HG02970 (cell line): ENCODE results near the gene KCNQ5.

Experiments
- ATAC-seq: cut with Tn5 transposase; IDR thresholded peaks from one replicate; pipeline ENCODE4 v1.9.1; 2021; ENCODE audit warnings: mild to moderate bottlenecking, moderate library complexity, moderate number of reproducible peaks; ENCODE audit not compliant: unreplicated experiment, low FRiP score

KCNQ5 gene

DNA sequence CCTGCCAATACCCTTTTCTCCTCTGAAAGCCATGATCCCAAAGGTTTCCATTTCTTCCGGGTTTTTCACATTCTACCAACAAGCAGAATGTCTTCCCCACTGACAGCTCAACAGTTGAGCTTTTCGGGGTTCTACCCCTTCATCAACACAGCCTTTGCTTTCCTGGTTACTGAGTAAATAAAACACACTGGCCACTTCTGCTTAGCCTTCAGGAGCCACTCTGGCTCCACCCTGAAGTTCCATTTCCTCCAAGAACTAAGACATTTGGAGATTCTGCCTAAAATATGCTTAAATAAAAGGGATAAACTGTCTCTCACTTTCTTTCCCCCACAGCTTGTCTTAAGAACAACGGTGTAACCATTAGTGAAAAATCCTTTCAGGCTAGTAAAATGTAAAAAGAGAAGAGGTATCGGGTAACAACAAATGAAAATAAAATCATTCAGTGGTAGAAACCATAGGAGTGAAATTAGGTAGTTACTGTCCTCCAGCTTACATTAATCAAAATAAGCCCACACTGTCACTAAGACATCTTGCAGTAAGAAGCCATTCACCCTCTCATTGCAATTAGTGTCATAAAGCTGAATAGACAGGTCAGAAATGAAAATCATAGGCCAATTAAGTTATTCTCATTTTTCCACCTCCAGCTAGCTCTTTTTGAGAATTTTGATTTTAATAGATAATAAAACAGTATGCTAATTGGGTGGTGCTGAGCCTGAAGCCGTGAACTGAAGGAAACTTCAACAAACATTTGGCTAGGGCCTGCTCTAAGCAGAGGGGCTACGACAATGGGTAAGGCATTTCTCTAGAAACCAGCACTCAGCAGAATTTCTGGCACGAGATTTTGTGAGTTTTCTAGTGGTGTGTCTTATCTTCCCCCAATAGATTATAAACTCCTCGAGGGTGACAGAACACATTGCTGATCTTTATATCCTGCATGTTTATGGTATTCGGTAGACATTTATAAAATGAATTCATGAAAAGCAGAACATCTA, 409.2 kb downstream of the KCNQ5 start:
- ATAC-seq, result no peak

DNA sequence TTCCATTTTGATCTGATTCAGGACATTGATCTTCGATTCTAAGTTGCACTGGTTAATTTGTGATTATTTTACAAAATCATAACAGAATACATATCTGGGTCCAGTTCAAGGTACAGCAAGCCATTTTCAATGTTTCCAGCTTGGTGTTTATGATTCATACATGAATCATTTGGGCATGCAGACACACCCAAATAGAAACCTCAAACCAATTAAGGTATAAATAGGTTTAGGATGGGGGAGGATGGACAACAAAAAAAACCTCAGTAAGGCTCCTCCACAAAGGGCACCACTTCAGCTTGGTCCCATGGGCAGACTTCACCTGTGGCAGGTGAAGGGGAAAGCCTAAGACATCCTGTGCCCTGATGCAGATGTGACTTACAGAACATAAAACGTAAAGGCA, 410.7 kb downstream of the KCNQ5 start:
- ATAC-seq, result no peak

DNA sequence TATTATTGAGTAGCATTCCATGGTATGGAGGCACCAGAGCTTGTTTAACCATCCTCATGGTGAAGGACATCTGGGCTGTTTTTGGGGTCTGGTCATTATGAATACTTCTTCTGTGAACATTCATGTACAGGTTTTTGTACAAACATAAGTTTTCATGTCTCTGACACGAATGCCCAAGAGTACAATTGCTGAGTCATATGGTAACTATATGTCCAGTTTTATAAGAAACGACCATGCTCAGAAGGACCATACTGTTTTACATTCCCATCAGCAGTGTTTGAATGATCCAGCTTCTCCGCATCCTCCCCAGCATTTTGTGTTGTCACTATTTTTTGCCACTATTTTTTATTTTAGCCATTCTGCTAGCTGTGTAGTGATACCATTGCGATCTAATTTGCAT, 414.8 kb downstream of the KCNQ5 start:
- ATAC-seq, result no peak

DNA sequence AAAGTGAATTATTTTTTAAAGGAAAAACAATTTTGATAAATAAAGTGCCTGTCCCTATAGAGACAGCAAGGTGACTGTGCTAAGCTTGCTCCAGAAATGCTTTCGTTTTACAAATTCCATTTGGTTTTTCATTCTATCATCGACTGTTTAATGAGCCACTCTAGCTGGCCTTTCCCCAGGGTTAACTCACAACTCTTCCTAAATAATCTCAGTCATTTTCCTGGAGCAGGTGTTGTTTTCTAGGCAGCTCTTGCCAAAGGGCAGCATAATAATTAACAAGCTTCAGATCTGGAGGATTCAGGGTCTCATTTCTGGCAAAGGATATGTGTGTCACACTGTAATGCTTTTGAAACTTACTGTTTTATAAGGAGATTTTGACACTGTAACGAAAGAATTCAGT, 419.2 kb downstream of the KCNQ5 start:
- ATAC-seq, result no peak

DNA sequence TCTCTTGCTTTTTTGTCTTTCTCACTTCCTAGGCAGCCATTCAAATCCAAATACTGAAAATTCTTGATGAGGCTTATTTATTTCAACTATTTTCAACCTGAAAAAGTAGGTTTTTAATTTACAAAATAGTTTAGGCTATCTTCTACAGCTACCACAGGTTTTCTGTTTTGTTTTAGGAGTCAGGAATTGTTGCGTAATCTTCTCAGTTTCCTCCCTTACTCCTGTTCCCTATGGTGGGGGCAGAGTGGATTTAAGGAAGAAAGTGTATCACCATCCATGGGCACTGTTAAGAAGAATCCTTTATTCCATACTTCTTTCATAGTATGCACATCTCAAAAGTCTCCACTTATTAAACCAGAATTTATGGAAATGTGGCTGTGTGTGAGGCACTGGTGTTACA, 421.0 kb downstream of the KCNQ5 start:
- ATAC-seq, result no peak

DNA sequence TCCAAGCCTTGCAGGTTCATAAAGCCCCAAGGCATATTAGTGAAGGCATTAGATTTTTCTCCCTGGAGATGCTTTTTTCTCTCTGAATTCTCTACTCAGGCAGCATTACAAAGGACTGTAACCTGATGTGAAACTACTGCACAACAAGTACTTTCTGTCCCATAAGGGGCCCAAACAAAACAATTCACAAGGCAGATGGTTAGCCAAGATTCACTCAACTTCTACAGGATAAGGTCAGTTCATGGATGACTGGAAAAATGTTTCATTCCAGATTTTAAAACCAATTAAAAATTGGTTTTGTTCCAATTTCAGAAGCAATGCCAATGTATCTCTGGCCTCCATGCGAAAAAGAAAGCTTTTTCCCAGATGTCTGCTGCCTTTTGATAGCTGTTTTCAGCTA, 421.6 kb downstream of the KCNQ5 start:
- no peak for ATAC-seq

DNA sequence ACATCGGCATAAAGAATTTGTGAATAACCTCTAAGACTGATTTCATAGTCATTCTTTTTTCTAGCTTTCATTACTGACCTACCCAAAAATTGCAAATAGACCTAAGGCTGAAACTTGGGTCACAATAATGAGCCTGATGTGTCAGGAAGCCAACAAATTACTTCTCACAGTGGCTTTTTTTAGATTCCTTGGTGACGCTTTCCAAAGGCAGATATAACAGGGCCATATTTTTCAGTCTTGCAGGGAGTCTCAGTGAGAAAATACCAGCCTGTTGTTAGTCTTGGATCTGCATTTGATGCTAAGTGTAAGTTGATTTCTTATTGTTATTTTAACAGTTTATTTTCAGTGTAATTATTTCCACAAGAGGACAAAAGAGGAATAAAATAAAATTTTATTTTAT, 423.7 kb downstream of the KCNQ5 start:
- no peak for ATAC-seq

DNA sequence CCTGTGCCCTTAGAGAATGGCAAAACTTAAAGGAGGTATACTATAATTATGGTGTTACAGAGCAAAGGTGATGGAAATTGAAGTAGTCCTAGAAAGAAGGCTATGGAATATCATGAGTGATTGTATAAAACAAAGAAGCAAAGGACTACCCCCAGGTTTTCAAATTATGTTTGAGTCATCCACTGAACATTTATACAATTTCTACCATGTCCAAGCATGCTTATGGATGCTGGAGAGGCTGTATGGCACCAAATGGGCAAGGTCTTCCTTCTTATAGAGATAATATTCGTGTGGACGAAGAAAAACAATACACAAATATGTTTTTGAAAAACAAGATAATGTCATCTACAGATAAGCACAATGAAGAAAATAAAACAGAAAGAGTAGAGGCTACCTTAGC, 425.9 kb downstream of the KCNQ5 start:
- no peak for ATAC-seq

DNA sequence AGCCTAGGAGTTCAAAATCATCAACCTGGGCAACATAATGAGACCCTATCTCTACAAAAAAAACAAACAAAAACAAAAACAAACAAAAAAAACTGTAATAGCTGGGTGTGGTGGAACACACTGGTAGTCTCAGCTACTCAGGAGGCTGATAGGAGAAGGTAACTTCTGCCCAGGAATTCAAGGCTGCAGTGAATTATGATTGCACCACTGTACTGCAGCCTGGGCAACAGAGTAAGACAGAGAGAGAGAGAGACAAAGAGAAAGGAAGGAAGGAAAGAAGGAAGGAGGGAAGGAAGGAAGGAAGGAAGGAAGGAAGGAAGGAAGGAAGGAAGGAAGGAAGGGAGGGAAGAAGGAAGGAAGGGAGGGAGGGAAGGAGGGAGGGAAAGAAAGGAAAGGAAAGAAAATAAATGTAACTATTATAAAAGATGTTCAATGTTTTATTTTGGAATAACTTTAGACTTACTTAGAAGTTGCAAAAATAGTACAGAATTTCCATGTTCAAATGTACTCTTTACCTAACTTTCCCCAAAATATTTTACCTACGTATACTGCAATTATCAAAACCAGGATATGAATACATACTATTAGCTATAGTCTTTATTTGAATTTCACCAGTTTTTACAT, 428.2 kb downstream of the KCNQ5 start:
- ATAC-seq, result no peak

DNA sequence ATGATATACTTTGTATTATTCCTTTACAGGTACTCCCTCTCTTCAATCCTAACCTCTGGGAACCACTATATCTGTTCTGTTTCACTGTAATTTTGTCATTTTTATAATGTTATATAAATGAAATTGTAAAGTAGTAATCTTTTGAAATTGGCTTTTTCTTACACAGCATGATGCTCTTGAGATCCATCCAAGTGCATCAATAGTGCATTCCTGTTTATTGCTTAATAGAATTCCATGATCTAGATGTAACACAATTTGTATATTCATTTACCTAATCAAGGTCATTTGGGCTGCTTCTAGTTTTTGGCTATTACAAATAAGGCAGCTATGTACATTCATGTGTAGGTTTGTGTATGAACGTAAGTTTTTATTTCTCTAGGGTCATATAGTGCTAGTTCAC, 428.8 kb downstream of the KCNQ5 start:
- ATAC-seq, result no peak

DNA sequence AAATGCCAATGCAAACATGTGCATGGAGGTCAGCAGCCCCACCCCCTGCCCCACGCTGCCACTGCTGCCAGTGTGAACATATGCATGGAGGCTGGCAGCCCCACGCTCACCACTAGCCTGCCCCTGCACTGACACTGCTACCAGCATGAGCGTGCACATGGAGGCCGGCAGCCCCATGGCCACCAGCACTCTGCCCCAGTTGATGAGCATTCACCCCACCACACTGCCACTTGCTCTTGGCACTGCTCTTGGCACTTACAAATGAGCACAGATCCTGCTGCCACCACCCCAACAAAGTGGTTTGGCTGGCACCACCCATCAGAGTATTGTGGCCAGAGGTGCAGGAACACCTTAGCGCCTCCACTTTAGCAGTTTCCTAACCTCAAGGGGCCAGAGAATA, 429.3 kb downstream of the KCNQ5 start:
- ATAC-seq, result no peak

DNA sequence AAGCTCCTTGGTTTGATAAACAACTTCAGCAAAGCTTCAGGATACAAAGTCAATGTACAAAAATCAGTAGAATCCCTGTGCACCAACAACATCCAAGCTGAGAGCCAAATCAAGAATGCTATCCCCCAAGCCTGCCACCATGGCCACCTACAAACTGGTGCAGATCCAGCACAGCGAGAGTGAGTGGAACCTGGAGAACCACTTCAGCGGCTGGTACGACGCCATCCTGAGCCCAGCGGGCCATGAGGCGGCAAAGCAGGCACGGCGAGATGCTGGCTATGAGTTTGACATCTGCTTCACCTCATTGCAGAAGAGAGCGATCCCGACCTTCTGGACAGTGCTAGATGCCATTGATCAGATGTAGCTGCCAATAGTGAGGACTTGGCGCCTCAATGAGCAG, 433.1 kb downstream of the KCNQ5 start:
- no peak for ATAC-seq

DNA sequence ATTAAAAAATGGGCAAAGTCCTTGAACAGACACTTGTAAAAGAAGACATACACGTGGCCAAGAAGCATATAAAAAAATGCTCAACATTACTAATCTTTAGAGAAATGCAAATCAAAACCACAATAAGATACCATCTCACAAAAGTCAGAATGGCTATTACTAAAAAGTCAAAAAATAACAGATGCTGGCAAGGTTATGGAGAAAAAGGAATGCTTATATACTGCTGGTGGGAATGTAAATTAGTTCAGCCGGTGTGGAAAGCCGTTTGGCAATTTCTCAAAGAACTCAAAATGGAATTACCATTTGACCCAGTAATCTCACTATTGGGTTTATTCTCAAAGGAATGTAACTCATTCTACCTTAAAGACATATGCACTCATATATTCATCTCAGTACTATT, 436.9 kb downstream of the KCNQ5 start:
- no peak for ATAC-seq

DNA sequence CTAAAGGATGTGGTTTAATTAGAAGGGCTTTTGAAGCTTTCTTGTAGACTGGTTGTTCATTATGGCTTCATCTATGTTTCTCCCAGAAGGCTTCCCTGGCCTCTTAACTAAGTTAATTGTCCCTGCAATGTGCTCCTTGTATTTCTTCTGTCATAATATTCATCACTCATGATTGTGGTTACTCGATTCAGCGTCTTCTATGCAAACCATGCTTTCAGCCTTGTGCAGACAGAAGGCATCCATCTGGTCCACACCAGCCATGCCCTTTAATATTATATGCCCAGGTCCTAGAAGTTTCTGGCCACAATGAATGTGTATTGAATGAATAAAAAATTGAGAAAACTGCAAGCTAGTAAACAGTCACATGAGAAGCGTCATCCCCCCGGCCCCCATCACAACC, 440.3 kb downstream of the KCNQ5 start:
- ATAC-seq, result no peak

DNA sequence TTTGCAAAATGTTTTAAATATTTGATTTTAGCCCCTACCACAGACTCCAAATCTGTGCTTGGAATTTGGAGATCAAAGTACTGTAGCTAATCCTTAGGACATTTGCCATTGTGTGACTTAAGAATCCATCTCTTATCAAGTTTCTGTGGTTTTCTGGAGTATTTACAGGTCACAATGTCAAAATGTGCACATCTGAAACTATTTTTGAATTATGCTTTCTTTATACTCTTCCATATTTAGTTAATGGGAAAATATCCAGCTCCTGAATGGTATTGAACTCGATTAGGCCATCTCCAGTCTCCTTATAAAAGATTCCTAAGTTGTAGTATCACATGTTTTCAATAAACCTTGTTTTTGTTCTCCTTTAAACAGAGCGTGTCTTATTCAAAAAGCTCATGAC, 441.0 kb downstream of the KCNQ5 start:
- no peak for ATAC-seq

DNA sequence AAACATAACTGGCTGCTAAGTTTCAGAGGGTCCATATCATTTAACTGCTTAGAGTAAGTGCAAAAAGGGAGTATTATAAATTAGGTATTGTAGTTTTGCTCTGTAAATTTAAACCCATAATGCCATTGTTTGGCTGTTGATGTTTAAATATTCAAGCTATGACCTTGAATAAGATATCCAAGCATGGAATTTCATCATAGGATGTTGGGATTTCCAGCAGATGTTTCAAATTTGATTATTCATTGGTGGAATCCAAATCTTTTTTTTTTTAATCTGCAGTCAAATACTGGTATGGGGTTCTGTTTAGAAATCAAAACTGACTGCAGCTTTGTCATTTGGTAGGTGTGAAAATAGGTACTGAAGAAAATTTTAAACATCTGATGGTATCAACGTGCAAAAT, 442.4 kb downstream of the KCNQ5 start:
- no peak for ATAC-seq

DNA sequence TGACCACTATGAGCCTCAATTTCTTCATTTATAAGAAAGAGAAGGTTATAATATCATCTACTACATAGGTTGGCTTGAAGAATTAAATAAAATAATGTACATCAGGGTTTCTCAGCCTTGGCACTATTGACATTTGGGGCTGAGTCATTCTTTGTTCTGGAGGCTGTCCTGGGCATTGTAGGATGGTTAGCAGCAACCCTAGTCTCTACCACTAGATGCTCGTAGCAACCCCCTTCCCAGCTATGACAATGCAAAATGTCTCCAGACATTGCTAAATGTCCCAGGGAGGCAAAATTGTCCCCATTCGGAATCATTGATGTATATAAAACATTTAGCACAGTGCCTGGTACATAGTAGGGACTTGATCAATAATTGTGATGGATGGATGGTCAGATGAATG, 451.4 kb downstream of the KCNQ5 start:
- no peak for ATAC-seq

DNA sequence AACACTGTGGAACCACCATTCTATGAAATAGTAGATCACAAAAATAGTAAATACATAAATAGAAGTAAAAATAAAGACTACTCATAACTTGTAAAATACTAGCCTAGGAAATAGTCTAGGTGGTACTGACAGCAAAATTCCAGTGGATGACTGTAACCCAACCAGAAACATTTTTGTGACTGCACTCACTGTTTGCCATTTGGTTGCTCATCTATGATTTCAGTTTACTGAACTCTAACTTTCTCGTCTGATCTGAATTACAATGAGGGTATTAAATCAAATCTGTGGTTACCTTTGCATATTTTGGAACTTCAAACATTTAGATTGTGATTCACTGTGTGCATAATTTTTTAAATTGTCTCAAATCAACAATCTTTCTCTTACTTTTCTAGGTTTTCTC, 452.3 kb downstream of the KCNQ5 start:
- no peak for ATAC-seq

DNA sequence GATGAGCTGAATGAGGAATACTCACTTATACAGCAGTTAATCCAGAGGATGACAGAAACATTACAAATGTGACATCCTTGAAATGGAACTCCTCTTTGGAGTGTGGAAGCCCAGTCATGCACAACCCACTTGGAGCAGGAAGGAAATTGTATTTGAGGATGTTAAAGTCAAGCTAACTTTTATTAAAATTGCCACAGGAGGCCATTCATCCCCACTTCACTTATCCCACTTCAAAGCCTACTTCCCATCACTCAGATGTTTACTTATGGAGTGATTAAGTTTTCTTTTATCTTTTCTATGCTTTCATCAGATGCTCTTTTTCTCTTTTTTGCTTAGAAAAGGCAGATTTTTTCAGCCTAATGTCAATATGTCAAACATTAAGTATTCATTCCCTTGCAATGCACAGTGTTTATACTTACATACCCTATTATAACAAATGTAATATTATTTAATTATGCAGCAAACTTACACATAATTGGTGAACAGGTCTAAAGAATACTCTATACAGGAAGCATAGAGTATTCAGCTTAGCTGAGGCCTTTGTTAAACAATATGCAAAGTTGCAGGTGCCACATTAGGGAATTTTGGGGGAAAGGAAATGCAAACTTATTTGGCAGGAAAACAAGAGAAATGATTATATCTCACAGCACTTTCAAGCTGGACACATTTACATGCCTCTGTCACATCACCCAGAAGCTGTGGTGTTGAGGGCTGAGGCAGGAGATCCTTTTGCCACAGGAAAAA, 454.5 kb downstream of the KCNQ5 start:
- no peak for ATAC-seq

DNA sequence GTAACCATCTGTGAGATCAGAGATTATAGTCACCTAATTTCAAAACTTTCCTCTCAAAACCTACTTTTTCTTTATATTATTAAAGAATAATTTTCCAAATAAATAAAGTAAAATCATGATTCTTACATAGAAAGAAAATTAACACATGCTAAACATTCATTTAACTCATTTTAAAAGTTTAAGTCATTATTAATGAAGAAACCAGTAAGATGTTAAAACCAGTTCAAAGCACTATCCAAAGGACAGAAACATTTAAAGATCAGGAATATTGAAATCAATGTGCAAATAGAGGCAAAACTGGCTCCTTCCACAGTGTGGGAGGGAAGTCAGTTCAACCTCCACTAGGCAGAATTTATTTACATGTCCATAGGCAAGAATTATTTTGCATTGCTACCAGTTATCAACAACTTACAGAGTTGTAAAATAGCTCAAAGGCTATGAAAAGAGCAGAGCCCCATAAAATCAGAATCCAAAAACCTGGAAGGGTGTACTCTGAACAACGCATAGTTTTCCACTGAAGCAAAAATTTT, 456.5 kb downstream of the KCNQ5 start:
- no peak for ATAC-seq
